ENCODE measurements around the gene AHDC1. TPM values are rescaled to one million over a fixed set of nuclear protein-coding genes. Genes with fewer than 3 reads are reported as not detected.

Gene AHDC1
- total and polyA plus RNA-seq, 9 of the 15 experiments (the other 6 are each of a cell fraction or from before 2014, with no cell fraction given) = 0.21 to 36.4 (median 4.7) TPM

DNA sequence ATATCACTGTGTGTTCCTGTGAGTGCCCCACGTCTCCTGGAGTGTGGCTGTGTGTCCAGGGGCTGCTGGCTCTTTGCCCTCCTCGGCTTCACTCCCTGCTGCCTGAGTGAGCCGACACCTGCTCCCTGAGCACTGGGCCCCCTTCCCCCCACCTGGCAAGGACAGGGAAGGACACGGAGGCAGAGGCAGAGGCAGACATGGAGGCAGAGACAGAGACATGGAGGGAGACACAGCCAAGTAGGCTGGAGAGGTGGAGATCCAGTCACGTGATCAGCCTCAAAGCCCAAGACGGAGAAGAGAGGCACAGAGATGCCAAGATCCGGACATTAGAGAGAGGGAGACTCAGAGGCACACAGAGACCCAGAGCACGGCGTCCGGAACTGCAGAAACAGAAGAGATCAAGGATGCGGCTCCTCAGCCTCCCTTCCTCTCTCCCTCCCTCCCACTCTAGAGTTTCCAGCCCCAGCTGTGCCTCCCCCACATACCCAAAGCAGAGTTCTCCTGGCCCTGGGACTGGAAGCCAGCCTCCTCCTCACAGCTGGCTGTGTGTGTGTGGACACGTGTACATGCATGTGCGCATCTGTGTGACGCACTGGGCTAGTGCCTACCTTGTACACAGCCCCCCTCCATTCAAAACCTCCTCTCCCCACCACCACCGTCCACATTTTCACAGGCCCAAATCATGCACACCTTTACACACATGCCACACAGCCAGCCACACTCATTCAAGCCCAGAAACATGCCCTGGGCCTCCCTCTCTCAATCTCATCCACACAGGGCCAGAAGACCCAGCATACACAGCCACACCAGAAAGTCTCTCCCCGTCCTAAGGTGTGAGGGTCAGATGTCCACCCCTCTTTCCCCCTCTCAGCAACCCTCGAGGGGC, 74.9 kb downstream of the AHDC1 start (continued):
- TF ChIP-seq, protein P1, sequence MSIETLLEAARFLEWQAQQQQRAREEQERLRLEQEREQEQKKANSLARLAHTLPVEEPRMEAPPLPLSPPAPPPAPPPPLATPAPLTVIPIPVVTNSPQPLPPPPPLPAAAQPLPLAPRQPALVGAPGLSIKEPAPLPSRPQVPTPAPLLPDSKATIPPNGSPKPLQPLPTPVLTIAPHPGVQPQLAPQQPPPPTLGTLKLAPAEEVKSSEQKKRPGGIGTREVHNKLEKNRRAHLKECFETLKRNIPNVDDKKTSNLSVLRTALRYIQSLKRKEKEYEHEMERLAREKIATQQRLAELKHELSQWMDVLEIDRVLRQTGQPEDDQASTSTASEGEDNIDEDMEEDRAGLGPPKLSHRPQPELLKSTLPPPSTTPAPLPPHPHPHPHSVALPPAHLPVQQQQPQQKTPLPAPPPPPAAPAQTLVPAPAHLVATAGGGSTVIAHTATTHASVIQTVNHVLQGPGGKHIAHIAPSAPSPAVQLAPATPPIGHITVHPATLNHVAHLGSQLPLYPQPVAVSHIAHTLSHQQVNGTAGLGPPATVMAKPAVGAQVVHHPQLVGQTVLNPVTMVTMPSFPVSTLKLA (conservative IDR thresholded peaks at IDR 0.05) = peak; percentile 95 to 97
- TF ChIP-seq SUPT5H (IDR thresholded peaks at IDR 0.05) (0 out of 2 replicates have a peak, but pooled peaks have one; percentile 48), PHF21A (IDR thresholded peaks at IDR 0.05; ENCODE audit: borderline replicate concordance, low read depth) (peak; percentile 69; the same call in 1 of the 2 replicates), HLTF (IDR thresholded peaks at IDR 0.05) (peak; percentile 77; the same call in 1 of the 2 replicates), CBX3 (IDR thresholded peaks at IDR 0.05; ENCODE audit: borderline replicate concordance in 1 of 2, low read length in 2 of 2) (0 out of 3 replicates have a peak, but pooled peaks of 1 of the 2 experiments have one; percentile 12), MEF2A (IDR thresholded peaks at IDR 0.05; ENCODE audit: control insufficient read depth, low read depth, low read length) (peak; percentile 27; the same call in 1 of the 2 replicates), TOE1 (IDR thresholded peaks at IDR 0.05; ENCODE audit: borderline replicate concordance) (peak; percentile 98), TOE1 (CRISPR knock-in tag; IDR thresholded peaks at IDR 0.05; ENCODE audit: borderline replicate concordance, low read depth) (no peak), MTA3 (IDR thresholded peaks at IDR 0.05; ENCODE audit: borderline replicate concordance) (peak; percentile 13; the same call in 1 of the 2 replicates), CBFA2T2 (conservative IDR thresholded peaks at IDR 0.05) (peak; percentile 87), ARID1B (IDR thresholded peaks at IDR 0.05) (peak; percentile 56), ERF (CRISPR knock-in tag; IDR thresholded peaks at IDR 0.05) (peak; percentile 30; the same call in 1 of the 2 replicates), YBX1 (IDR thresholded peaks at IDR 0.05) (no peak), ZBTB7A (IDR thresholded peaks at IDR 0.05; ENCODE audit: borderline replicate concordance, control insufficient read depth, low read depth, low read length) (peak; percentile 50; the same call in 1 of the 2 replicates)
- TF ChIP-seq, protein P2, sequence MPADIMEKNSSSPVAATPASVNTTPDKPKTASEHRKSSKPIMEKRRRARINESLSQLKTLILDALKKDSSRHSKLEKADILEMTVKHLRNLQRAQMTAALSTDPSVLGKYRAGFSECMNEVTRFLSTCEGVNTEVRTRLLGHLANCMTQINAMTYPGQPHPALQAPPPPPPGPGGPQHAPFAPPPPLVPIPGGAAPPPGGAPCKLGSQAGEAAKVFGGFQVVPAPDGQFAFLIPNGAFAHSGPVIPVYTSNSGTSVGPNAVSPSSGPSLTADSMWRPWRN (IDR thresholded peaks at IDR 0.05; ENCODE audit: low read depth) = no peak
- TF ChIP-seq, protein P3, sequence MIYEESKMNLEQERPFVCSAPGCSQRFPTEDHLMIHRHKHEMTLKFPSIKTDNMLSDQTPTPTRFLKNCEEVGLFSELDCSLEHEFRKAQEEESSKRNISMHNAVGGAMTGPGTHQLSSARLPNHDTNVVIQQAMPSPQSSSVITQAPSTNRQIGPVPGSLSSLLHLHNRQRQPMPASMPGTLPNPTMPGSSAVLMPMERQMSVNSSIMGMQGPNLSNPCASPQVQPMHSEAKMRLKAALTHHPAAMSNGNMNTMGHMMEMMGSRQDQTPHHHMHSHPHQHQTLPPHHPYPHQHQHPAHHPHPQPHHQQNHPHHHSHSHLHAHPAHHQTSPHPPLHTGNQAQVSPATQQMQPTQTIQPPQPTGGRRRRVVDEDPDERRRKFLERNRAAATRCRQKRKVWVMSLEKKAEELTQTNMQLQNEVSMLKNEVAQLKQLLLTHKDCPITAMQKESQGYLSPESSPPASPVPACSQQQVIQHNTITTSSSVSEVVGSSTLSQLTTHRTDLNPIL (CRISPR knock-in tag; IDR thresholded peaks at IDR 0.05) = no peak
- TF ChIP-seq, protein P4, sequence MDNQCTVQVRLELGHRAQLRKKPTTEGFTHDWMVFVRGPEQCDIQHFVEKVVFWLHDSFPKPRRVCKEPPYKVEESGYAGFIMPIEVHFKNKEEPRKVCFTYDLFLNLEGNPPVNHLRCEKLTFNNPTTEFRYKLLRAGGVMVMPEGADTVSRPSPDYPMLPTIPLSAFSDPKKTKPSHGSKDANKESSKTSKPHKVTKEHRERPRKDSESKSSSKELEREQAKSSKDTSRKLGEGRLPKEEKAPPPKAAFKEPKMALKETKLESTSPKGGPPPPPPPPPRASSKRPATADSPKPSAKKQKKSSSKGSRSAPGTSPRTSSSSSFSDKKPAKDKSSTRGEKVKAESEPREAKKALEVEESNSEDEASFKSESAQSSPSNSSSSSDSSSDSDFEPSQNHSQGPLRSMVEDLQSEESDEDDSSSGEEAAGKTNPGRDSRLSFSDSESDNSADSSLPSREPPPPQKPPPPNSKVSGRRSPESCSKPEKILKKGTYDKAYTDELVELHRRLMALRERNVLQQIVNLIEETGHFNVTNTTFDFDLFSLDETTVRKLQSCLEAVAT (IDR thresholded peaks at IDR 0.05) = peak in 1 of 2 experiments; percentile 14; a peak in 1 of 4 replicates
- TF ChIP-seq, protein P5, sequence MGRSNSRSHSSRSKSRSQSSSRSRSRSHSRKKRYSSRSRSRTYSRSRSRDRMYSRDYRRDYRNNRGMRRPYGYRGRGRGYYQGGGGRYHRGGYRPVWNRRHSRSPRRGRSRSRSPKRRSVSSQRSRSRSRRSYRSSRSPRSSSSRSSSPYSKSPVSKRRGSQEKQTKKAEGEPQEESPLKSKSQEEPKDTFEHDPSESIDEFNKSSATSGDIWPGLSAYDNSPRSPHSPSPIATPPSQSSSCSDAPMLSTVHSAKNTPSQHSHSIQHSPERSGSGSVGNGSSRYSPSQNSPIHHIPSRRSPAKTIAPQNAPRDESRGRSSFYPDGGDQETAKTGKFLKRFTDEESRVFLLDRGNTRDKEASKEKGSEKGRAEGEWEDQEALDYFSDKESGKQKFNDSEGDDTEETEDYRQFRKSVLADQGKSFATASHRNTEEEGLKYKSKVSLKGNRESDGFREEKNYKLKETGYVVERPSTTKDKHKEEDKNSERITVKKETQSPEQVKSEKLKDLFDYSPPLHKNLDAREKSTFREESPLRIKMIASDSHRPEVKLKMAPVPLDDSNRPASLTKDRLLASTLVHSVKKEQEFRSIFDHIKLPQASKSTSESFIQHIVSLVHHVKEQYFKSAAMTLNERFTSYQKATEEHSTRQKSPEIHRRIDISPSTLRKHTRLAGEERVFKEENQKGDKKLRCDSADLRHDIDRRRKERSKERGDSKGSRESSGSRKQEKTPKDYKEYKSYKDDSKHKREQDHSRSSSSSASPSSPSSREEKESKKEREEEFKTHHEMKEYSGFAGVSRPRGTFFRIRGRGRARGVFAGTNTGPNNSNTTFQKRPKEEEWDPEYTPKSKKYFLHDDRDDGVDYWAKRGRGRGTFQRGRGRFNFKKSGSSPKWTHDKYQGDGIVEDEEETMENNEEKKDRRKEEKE (IDR thresholded peaks at IDR 0.05; ENCODE audit: borderline replicate concordance in 1 of 2, control insufficient read depth in 1 of 2, low read depth in 2 of 2, low read length in 1 of 2) = 0 out of 4 replicates have a peak, but pooled peaks of 1 of the 2 experiments have one; percentile 41

Data from K562 (cell line).